GM21825 (cell line): ENCODE data around the gene ZCWPW2.

Experiments
- ATAC-seq: cut with Tn5 transposase; IDR thresholded peaks from one replicate; pipeline ENCODE4 v1.9.1; 2021; ENCODE audit warnings: mild to moderate bottlenecking, moderate library complexity; ENCODE audit not compliant: unreplicated experiment

Gene ZCWPW2

DNA sequence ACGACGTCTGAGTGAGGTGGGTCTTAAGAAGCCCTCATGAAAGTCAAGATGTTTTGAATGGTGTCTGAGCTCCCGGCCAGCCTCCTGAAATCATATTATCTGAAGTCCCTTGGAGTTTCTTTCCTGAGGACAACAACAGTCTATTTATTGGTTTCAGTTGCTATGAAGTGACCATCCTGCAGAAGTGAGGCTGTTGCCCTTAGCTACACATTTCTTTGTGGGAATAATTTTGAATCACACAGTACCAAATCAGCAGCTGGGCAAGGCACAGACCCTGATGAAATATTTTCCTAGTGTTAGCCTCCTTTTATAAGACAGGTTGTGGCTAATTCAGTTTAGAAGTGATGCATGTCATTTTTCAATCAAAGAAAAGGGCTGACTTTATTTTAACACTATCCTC, 220.8 kb downstream of the ZCWPW2 start:
- no peak for ATAC-seq

DNA sequence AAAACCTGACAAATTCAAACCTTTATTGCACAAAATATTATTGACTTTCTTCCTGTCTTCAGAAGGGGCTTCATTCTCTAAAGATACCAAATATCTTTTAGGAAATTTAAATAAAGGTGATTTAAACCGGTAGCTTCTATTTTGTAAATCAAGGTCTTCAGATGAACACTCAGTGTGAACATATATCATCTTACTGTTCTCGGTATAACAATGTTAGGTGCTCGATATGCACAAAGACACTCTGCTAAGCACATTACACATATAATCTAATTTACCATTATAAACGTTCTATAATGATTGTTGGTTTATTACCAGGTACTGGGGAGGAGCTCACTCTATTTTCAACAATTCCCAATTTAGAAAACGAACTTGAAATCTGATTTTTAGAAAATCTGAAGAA, 225.5 kb downstream of the ZCWPW2 start:
- no peak for ATAC-seq

DNA sequence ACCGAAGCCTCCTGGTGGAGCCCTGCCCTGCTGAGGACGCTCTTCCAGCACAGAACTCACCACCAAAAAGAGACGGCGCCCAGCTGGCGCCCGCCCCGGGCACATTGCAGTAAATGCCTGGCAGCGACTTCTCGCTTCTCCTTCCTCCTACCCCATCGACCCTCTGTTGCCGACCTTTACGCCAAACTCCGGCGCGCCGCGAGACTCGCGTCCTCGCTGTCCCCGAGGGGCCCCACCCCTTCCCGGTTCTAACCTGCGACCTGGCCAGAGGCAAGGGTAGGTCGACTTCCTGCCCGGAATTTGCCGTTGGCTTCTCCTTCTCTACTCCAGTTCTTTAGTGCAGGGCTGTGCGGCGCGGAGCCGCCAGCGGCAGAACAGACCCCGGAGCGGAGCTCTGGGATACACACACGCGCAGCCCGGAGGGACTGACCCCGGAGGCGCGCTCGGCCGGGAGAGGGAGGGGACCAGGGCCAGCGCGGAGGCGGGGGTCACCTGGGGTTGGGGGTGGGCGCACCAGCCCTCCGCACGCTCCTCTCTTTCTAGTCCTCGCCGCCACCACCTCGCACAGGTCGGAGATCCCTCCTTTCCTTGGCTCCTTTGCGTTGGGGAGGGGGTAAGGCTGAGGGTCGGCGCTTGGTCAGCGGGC, 226.7 kb downstream of the ZCWPW2 start:
- no peak for ATAC-seq
